ENCODE measurements around the gene SLC43A2. TPM values are rescaled to one million over a fixed set of nuclear protein-coding genes. Genes with fewer than 3 reads are reported as not detected.

SLC43A2 gene
- polyA plus RNA-seq, 1 of the 3 experiments (the other 2 are of a cell fraction), result 9.8 TPM

GRCh38 chr17:1590029-1590746 is 38.4 kb downstream of the SLC43A2 start:
- no peak overlapping the region; a peak in 1 of 4 replicates for H3K4me3 ChIP-seq (ENCODE audit: low read depth in 2 of 2, low read length in 1 of 2)
- H3F3A ChIP-seq (replicated peaks; ENCODE audit: insufficient read depth), result peaks cover 8% of the 10 kb centered on the region
- H3K79me2 ChIP-seq (ENCODE audit: insufficient read depth), result no peaks in the 10 kb centered on the region
- POLR2A ChIA-PET, result no interaction called here
- H3K4me2 ChIP-seq, result peak overlapping the region; percentile 66
- peaks cover 0 to 13% of the 10 kb centered on the region in 2 experiments; a peak in 2 of 4 replicates for H3K4me1 ChIP-seq (ENCODE audit: control insufficient read depth in 1 of 2, insufficient read depth in 2 of 2, low read depth in 1 of 2, low read length in 1 of 2)
- H3K36me3 ChIP-seq (replicated peaks in 1 of 2; ENCODE audit: control insufficient read depth in 1 of 2, insufficient read depth in 2 of 2, low read length in 1 of 2), result no peaks in the 10 kb centered on the region
- no peaks in the 10 kb centered on the region for H4K20me1 ChIP-seq (ENCODE audit: insufficient read depth)
- no peak for DNase-seq
- no peak overlapping the region for H2AFZ ChIP-seq (ENCODE audit: low read depth)
- H3K9me3 ChIP-seq, result no peaks in the 10 kb centered on the region
- H3K9me2 ChIP-seq, result no peaks in the 10 kb centered on the region
- H3K9ac ChIP-seq, result no peak overlapping the region; the same call in 1 of the 2 replicates
- 31% methylated on average over 12 of the region's 19 CpGs for WGBS (ENCODE audit: low lambda C conversion rate)
- H3K27me3 ChIP-seq (ENCODE audit: insufficient read depth), result no peaks in the 10 kb centered on the region
- H3K27ac ChIP-seq (ENCODE audit: low read depth in 2 of 2, low read length in 1 of 2), result peak overlapping the region; percentile 3 to 78; a peak in 3 of 4 replicates
- CTCF ChIA-PET, result interaction anchor here (2.3 kb wide), 1 partner anchor 16 kb away, joined by 8 read pairs; no protein-coding TSS in a partner anchor
- TF ChIP-seq RXRA (IDR thresholded peaks at IDR 0.05; ENCODE audit: borderline replicate concordance, low read depth) (peak; percentile 46; the same call in 1 of the 2 replicates), MXI1 (IDR thresholded peaks at IDR 0.05; ENCODE audit: low read depth, low read length) (no peak), IRF3 (IDR thresholded peaks at IDR 0.05; ENCODE audit: low read depth, low read length) (no peak), TCF12 (IDR thresholded peaks at IDR 0.05) (peak; percentile 72), TAF1 (IDR thresholded peaks at IDR 0.05; ENCODE audit: borderline replicate concordance, low read depth, low read length) (no peak), SIN3A (IDR thresholded peaks at IDR 0.05; ENCODE audit: borderline replicate concordance, low read depth, low read length) (peak; percentile 79; the same call in 1 of the 2 replicates), MAX (IDR thresholded peaks at IDR 0.05; ENCODE audit: low read depth) (peak; percentile 47; the same call in 1 of the 2 replicates), YY1 (IDR thresholded peaks at IDR 0.05; ENCODE audit: low read depth) (no peak; the same call in 1 of the 2 replicates), NFIC (IDR thresholded peaks at IDR 0.05; ENCODE audit: borderline replicate concordance) (peak; percentile 79), PBX3 (IDR thresholded peaks at IDR 0.05) (peak; percentile 72), EZH2phosphoT487 (IDR thresholded peaks at IDR 0.05; ENCODE audit: borderline replicate concordance, low read depth) (no peak), JUND (IDR thresholded peaks at IDR 0.05) (peak; percentile 92), USF1 (IDR thresholded peaks at IDR 0.05; ENCODE audit: borderline replicate concordance, low read depth) (no peak), TEAD4 (IDR thresholded peaks at IDR 0.05; ENCODE audit: borderline replicate concordance, insufficient read depth) (no peak), FOXJ3 (CRISPR knock-in tag; IDR thresholded peaks at IDR 0.05) (no peak), ZBTB33 (IDR thresholded peaks at IDR 0.05; ENCODE audit: borderline replicate concordance, low read depth) (no peak), USF2 (IDR thresholded peaks at IDR 0.05; ENCODE audit: borderline replicate concordance, low read depth, low read length) (no peak), FOSL2 (IDR thresholded peaks at IDR 0.05; ENCODE audit: borderline replicate concordance, low read depth) (peak; percentile 99), EP300 (IDR thresholded peaks at IDR 0.05; ENCODE audit: borderline replicate concordance in 1 of 2, low read depth in 1 of 2, low read length in 1 of 2) (peak in 1 of 2 experiments; percentile 30; a peak in 1 of 4 replicates), RFX5 (IDR thresholded peaks at IDR 0.05; ENCODE audit: low read length) (no peak), RAD21 (IDR thresholded peaks at IDR 0.05; ENCODE audit: low read length) (no peak), REST (IDR thresholded peaks at IDR 0.05; ENCODE audit: low read depth, low read length) (0 out of 2 replicates have a peak, but pooled peaks have one; percentile 27)

All from SK-N-SH (cell line).